HepG2 (cell line): ENCODE measurements around the gene NGRN. TPM values are rescaled to one million over a fixed set of nuclear protein-coding genes. Genes with fewer than 3 reads are reported as not detected.

Experiments
- CBX1 ChIP-seq: IDR thresholded peaks from one replicate; pipeline ENCODE4 v1.6.1; 2016; ENCODE audit warnings: antibody characterized with exemption, low read depth
- CBX5 ChIP-seq: sonication (generic); formaldehyde crosslinking; IDR thresholded peaks from 2 replicates; pipeline ENCODE4 v1.4.0; 2020; ENCODE audit warnings: missing genetic modification reagents, borderline replicate concordance
- CREM ChIP-seq, 2 experiments: sonication (generic) in 1 of 2; formaldehyde crosslinking in 1 of 2; IDR thresholded peaks; 2 replicates each; pipeline versions ENCODE4 v1.4.0 to v1.6.1; 2016 to 2020; ENCODE audit warnings: antibody characterized with exemption in 1 of 2, mild to moderate bottlenecking in 1 of 2, missing genetic modification reagents in 1 of 2
- EED ChIP-seq: sonication (generic); formaldehyde crosslinking; IDR thresholded peaks from 2 replicates; pipeline ENCODE4 v1.5.0; 2020; ENCODE audit warnings: mild to moderate bottlenecking, missing genetic modification reagents
- KDM5A ChIP-seq: fragments of 200-600 bp; sonication (generic); IDR thresholded peaks from 2 replicates; pipeline ENCODE4 v1.7.0; 2018; ENCODE audit warnings: antibody characterized with exemption, mild to moderate bottlenecking, low read length, borderline replicate concordance
- MIER3 ChIP-seq: IDR thresholded peaks from 2 replicates; pipeline ENCODE4 v1.6.1; 2016; ENCODE audit warnings: missing compliant biosample characterization, borderline replicate concordance
- MTA1 ChIP-seq: sonication (generic); formaldehyde crosslinking; IDR thresholded peaks from 2 replicates; pipeline ENCODE4 v1.4.0; 2020; ENCODE audit warnings: missing genetic modification reagents, mild to moderate bottlenecking, borderline replicate concordance
- NFE2 ChIP-seq: sonication (generic); formaldehyde crosslinking; IDR thresholded peaks from 2 replicates; pipeline ENCODE4 v1.4.0; 2020; ENCODE audit warnings: missing genetic modification reagents
- SMAD1 ChIP-seq: sonication (generic); formaldehyde crosslinking; IDR thresholded peaks from 2 replicates; pipeline ENCODE4 v1.4.0; 2020; ENCODE audit warnings: missing genetic modification reagents, low read depth, mild to moderate bottlenecking, borderline replicate concordance
- YY1 ChIP-seq: IDR thresholded peaks from 2 replicates; pipeline ENCODE4 v1.6.1; 2011; ENCODE audit warnings: low read length, low read depth, moderate library complexity, mild to moderate bottlenecking; ENCODE audit not compliant: insufficient read depth, insufficient replicate concordance
- ZC3H13 ChIP-seq: sonication (generic); formaldehyde crosslinking; IDR thresholded peaks from 2 replicates; pipeline ENCODE4 v1.8.1; 2023; ENCODE audit warnings: mild to moderate bottlenecking, missing genetic modification reagents, moderate library complexity
- ZFP36 ChIP-seq: fragments of 150-350 bp; IDR thresholded peaks from 2 replicates; pipeline ENCODE4 v1.6.1; 2018; ENCODE audit warnings: borderline replicate concordance, low read length, low read depth; ENCODE audit not compliant: partially characterized antibody
- ZNF34 ChIP-seq: sonication (generic); formaldehyde crosslinking; IDR thresholded peaks from 2 replicates; pipeline ENCODE4 v1.4.0; 2020; ENCODE audit warnings: mild to moderate bottlenecking, missing genetic modification reagents, borderline replicate concordance
- ZNF652 ChIP-seq: IDR thresholded peaks from 2 replicates; pipeline ENCODE4 v1.6.1; 2016; ENCODE audit warnings: low read depth, borderline replicate concordance
- ZNF780A ChIP-seq: sonication (generic); formaldehyde crosslinking; IDR thresholded peaks from 2 replicates; pipeline ENCODE4 v1.8.0; 2022; ENCODE audit warnings: mild to moderate bottlenecking, missing genetic modification reagents, moderate library complexity
- ZNF878 ChIP-seq: sonication (generic); formaldehyde crosslinking; IDR thresholded peaks from 2 replicates; pipeline ENCODE4 v1.8.1; 2023; ENCODE audit warnings: mild to moderate bottlenecking, missing genetic modification reagents, moderate library complexity
- polyA plus RNA-seq, 8 experiments: library from polyadenylated mRNA; depleted of rRNA in 3 of 8; stranded (reverse) in 7 of 8; unstranded in 1 of 8; fragments of >200 nt; fragmentation: Illumina TruSeq in 4 of 8; extraction: Trizol in 4 of 8; gene quantifications; 2 replicates each; pipeline versions ENCODE4 v1.2.1 to v1.2.3, GENCODE V29; 2011 to 2016; ENCODE audit warnings: low read depth in 4 of 8, missing spikeins in 1 of 8, mixed read lengths in 1 of 8; ENCODE audit not compliant: insufficient read depth in 1 of 8
- total RNA-seq, 5 experiments: library from RNA; depleted of rRNA; stranded (reverse); fragments of >200 nt; fragmentation: Illumina TruSeq; extraction: Trizol; gene quantifications; 2 replicates each; pipeline ENCODE4 v1.2.3, GENCODE V29; 2016; ENCODE audit warnings: low read depth in 1 of 5
- TF ChIP-seq, protein P1 (sequence below): sonication (generic); formaldehyde crosslinking; IDR thresholded peaks from 2 replicates; pipeline ENCODE4 v1.5.0; 2020; ENCODE audit warnings: missing genetic modification reagents, mild to moderate bottlenecking, borderline replicate concordance
- TF ChIP-seq, protein P2 (sequence below): sonication (generic); formaldehyde crosslinking; IDR thresholded peaks from 2 replicates; pipeline ENCODE4 v1.8.0; 2022; ENCODE audit warnings: missing genetic modification reagents, mild to moderate bottlenecking, inconsistent platforms, borderline replicate concordance
- TF ChIP-seq, protein P3 (sequence below): sonication (generic); formaldehyde crosslinking; IDR thresholded peaks from 2 replicates; pipeline ENCODE4 v1.8.1; 2023; ENCODE audit warnings: missing genetic modification reagents, mild to moderate bottlenecking, borderline replicate concordance
- TF ChIP-seq, protein P4 (sequence below): sonication (generic); formaldehyde crosslinking; IDR thresholded peaks from 2 replicates; pipeline ENCODE4 v1.4.0; 2020; ENCODE audit warnings: missing genetic modification reagents
- TF ChIP-seq, protein P5 (sequence below): sonication (generic); formaldehyde crosslinking; IDR thresholded peaks from 2 replicates; pipeline ENCODE4 v1.4.0; 2020; ENCODE audit warnings: mild to moderate bottlenecking, missing genetic modification reagents

NGRN gene
- total and polyA plus RNA-seq, 2 of the 13 experiments (the other 11 are each of a cell fraction or from before 2014, with no cell fraction given), result 39.8 to 63.7 TPM

DNA sequence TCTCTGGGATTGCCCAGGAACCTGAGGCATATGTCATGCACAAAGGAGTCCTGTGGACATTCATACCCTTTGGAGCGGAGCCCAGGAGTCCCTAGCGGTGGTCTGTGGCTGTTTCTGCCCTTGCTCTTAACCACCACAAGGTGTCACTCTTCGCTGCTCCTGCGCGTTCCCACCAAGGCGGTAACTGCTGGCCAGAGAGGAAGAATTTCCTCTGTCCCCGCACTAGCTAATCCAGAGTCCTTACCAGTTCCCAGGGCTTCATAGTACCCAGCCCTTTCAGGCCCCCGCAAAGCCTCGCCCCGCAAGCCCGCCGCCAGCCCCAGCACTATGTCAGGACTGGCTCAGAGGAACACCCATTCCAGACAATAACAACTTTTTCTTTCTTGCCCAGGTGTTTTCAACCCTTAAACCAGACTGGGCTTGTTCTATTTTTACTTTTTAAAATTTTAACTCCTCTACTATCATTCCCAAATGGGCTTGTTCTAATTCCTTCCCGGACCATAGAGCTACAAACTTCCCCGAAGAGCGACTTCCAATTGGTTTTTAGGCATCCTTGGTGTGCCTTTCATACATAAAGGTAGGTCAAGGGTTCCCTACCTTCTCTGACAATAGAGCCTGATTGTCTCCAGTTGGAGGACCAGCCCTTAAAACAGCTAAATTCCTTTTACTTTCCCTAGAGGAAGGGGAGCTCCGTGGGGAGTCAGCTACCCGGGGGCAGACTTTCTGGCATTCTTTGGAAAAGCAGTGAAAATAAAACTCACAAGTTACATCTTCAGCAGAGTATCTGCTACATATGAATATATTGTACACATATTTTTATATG lies 54.8 kb downstream of the NGRN start (continued):
- no peak for TF ChIP-seq CBX1
- no peak for TF ChIP-seq ZNF878
- TF ChIP-seq CREM (IDR thresholded peaks at IDR 0.05), result no peak
- TF ChIP-seq CREM (CRISPR knock-in tag; IDR thresholded peaks at IDR 0.05), result no peak
- TF ChIP-seq ZFP36, result peak; percentile 20
- peak; percentile 47 for TF ChIP-seq YY1
- no peak for TF ChIP-seq MTA1
- TF ChIP-seq ZC3H13 (CRISPR knock-in tag), result no peak
- TF ChIP-seq, protein P1, sequence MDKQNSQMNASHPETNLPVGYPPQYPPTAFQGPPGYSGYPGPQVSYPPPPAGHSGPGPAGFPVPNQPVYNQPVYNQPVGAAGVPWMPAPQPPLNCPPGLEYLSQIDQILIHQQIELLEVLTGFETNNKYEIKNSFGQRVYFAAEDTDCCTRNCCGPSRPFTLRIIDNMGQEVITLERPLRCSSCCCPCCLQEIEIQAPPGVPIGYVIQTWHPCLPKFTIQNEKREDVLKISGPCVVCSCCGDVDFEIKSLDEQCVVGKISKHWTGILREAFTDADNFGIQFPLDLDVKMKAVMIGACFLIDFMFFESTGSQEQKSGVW (CRISPR knock-in tag), result no peak
- TF ChIP-seq SMAD1 (CRISPR knock-in tag), result no peak
- peak; percentile 72; the same call in 1 of the 2 replicates for TF ChIP-seq CBX5 (CRISPR knock-in tag)
- TF ChIP-seq ZNF780A (CRISPR knock-in tag), result no peak
- TF ChIP-seq, protein P2, sequence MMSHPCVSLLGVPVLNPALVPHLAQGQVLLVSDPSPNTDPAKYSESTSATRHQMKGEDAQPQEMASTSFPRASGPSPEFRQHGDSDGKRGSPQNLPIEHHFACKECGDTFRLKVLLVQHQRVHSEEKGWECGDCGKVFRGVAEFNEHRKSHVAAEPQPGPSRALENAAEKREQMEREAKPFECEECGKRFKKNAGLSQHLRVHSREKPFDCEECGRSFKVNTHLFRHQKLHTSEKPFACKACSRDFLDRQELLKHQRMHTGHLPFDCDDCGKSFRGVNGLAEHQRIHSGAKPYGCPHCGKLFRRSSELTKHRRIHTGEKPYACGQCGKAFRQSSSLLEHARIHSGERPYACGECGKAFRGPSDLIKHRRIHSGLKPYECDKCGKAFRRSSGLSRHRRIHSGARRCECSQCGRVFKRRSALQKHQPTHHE (CRISPR knock-in tag), result no peak
- TF ChIP-seq, protein P3, sequence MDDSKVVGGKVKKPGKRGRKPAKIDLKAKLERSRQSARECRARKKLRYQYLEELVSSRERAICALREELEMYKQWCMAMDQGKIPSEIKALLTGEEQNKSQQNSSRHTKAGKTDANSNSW (CRISPR knock-in tag), result no peak
- no peak for TF ChIP-seq NFE2 (CRISPR knock-in tag)
- TF ChIP-seq EED (CRISPR knock-in tag), result no peak
- TF ChIP-seq, protein P4, sequence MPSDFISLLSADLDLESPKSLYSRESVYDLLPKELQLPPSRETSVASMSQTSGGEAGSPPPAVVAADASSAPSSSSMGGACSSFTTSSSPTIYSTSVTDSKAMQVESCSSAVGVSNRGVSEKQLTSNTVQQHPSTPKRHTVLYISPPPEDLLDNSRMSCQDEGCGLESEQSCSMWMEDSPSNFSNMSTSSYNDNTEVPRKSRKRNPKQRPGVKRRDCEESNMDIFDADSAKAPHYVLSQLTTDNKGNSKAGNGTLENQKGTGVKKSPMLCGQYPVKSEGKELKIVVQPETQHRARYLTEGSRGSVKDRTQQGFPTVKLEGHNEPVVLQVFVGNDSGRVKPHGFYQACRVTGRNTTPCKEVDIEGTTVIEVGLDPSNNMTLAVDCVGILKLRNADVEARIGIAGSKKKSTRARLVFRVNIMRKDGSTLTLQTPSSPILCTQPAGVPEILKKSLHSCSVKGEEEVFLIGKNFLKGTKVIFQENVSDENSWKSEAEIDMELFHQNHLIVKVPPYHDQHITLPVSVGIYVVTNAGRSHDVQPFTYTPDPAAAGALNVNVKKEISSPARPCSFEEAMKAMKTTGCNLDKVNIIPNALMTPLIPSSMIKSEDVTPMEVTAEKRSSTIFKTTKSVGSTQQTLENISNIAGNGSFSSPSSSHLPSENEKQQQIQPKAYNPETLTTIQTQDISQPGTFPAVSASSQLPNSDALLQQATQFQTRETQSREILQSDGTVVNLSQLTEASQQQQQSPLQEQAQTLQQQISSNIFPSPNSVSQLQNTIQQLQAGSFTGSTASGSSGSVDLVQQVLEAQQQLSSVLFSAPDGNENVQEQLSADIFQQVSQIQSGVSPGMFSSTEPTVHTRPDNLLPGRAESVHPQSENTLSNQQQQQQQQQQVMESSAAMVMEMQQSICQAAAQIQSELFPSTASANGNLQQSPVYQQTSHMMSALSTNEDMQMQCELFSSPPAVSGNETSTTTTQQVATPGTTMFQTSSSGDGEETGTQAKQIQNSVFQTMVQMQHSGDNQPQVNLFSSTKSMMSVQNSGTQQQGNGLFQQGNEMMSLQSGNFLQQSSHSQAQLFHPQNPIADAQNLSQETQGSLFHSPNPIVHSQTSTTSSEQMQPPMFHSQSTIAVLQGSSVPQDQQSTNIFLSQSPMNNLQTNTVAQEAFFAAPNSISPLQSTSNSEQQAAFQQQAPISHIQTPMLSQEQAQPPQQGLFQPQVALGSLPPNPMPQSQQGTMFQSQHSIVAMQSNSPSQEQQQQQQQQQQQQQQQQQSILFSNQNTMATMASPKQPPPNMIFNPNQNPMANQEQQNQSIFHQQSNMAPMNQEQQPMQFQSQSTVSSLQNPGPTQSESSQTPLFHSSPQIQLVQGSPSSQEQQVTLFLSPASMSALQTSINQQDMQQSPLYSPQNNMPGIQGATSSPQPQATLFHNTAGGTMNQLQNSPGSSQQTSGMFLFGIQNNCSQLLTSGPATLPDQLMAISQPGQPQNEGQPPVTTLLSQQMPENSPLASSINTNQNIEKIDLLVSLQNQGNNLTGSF (CRISPR knock-in tag), result no peak
- no peak for TF ChIP-seq ZNF652 (CRISPR knock-in tag)
- no peak for TF ChIP-seq KDM5A
- TF ChIP-seq, protein P5, sequence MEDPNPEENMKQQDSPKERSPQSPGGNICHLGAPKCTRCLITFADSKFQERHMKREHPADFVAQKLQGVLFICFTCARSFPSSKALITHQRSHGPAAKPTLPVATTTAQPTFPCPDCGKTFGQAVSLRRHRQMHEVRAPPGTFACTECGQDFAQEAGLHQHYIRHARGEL (CRISPR knock-in tag), result no peak
- no peak for TF ChIP-seq ZNF34 (CRISPR knock-in tag)
- peak; percentile 35; the same call in 1 of the 2 replicates for TF ChIP-seq MIER3 (CRISPR knock-in tag)
